H9 (cell line): ENCODE data around the gene PDZD2. TPM values are rescaled to one million over a fixed set of nuclear protein-coding genes. Genes with fewer than 3 reads are reported as not detected.

Experiments used
- DNase-seq: peaks from one replicate; pipeline ENCODE4 v3.0.0-alpha.2; 2017
- H2AFZ ChIP-seq: one replicate; pipeline ENCODE4 v1.6.1; 2013; ENCODE audit warnings: mild to moderate bottlenecking, low read length, control low read depth, moderate library complexity
- H2AK5ac ChIP-seq: 2 replicates; pipeline ENCODE4 v1.6.1; 2013; ENCODE audit warnings: low read length, control low read depth, mixed read lengths; ENCODE audit not compliant: insufficient read length
- H2BK120ac ChIP-seq: one replicate; pipeline ENCODE4 v1.6.1; 2013; ENCODE audit warnings: low read depth, mild to moderate bottlenecking, low read length, control low read depth, inconsistent platforms; ENCODE audit not compliant: poor library complexity, severe bottlenecking
- H2BK12ac ChIP-seq: 2 replicates; pipeline ENCODE4 v1.6.1; 2013; ENCODE audit warnings: low read length, control low read depth, mixed read lengths, low read depth; ENCODE audit not compliant: insufficient read length
- H2BK15ac ChIP-seq: 2 replicates; pipeline ENCODE4 v1.6.1; 2013; ENCODE audit warnings: low read depth, low read length, control low read depth
- H2BK20ac ChIP-seq: one replicate; pipeline ENCODE4 v1.6.1; 2013; ENCODE audit warnings: low read depth, mild to moderate bottlenecking, low read length, control low read depth, inconsistent platforms; ENCODE audit not compliant: poor library complexity, severe bottlenecking
- H2BK5ac ChIP-seq: 2 replicates; pipeline ENCODE4 v1.6.1; 2013; ENCODE audit warnings: low read length, control low read depth, mixed read lengths; ENCODE audit not compliant: insufficient read length
- H3K14ac ChIP-seq: 2 replicates; pipeline ENCODE4 v1.6.1; 2013; ENCODE audit warnings: low read length, control low read depth; ENCODE audit not compliant: insufficient read depth
- H3K18ac ChIP-seq: 2 replicates; pipeline ENCODE4 v1.6.1; 2013; ENCODE audit warnings: low read depth, mild to moderate bottlenecking, mixed read lengths, low read length, control low read depth; ENCODE audit not compliant: insufficient read length
- H3K23ac ChIP-seq: 2 replicates; pipeline ENCODE4 v1.6.1; 2013; ENCODE audit warnings: low read length, control low read depth, mixed read lengths, low read depth; ENCODE audit not compliant: insufficient read length
- H3K23me2 ChIP-seq: 2 replicates; pipeline ENCODE4 v1.6.1; 2013; ENCODE audit warnings: low read depth, mild to moderate bottlenecking, mixed read lengths, low read length, control low read depth; ENCODE audit not compliant: insufficient read length, poor library complexity, severe bottlenecking
- H3K27ac ChIP-seq: 2 replicates; pipeline ENCODE4 v1.5.1; 2013; ENCODE audit warnings: low read length, control low read depth, mixed read lengths, low read depth; ENCODE audit not compliant: insufficient read length
- H3K27me3 ChIP-seq: 2 replicates; pipeline ENCODE4 v1.6.1; 2013; ENCODE audit warnings: low read length, control low read depth, inconsistent platforms; ENCODE audit not compliant: insufficient read depth
- H3K4ac ChIP-seq: 2 replicates; pipeline ENCODE4 v1.6.1; 2013; ENCODE audit warnings: low read depth, mild to moderate bottlenecking, control low read depth, inconsistent platforms, low read length, moderate library complexity
- H3K4me1 ChIP-seq: 2 replicates; pipeline ENCODE4 v1.6.1; 2013; ENCODE audit warnings: low read length, control low read depth, inconsistent platforms; ENCODE audit not compliant: insufficient read depth
- H3K4me2 ChIP-seq: 2 replicates; pipeline ENCODE4 v1.6.1; 2013; ENCODE audit warnings: low read length, control low read depth, mixed read lengths; ENCODE audit not compliant: insufficient read length, insufficient read depth
- H3K56ac ChIP-seq: 2 replicates; pipeline ENCODE4 v1.6.1; 2013; ENCODE audit warnings: low read depth, mild to moderate bottlenecking, mixed read lengths, low read length, control low read depth; ENCODE audit not compliant: insufficient read length
- H3K79me1 ChIP-seq: 2 replicates; pipeline ENCODE4 v1.6.1; 2013; ENCODE audit warnings: low read depth, mild to moderate bottlenecking, moderate library complexity, low read length, control low read depth, inconsistent platforms; ENCODE audit not compliant: insufficient read depth, poor library complexity, severe bottlenecking
- H3K79me2 ChIP-seq: 2 replicates; pipeline ENCODE4 v1.6.1; 2013; ENCODE audit warnings: low read length, control low read depth, inconsistent platforms; ENCODE audit not compliant: insufficient read depth
- H3K9ac ChIP-seq: 2 replicates; pipeline ENCODE4 v1.6.1; 2013; ENCODE audit warnings: low read length, control low read depth, mixed read lengths; ENCODE audit not compliant: insufficient read length; ENCODE audit errors: extremely low read depth
- H3K9me3 ChIP-seq: one replicate; pipeline ENCODE4 v1.6.1; 2013; ENCODE audit warnings: low read depth, low read length, inconsistent platforms; ENCODE audit not compliant: control insufficient read depth
- H3T11ph ChIP-seq: one replicate; pipeline ENCODE4 v1.6.1; 2013; ENCODE audit warnings: mild to moderate bottlenecking, low read length, control low read depth, inconsistent platforms
- H4K20me1 ChIP-seq: one replicate; pipeline ENCODE4 v1.6.1; 2013; ENCODE audit not compliant: control insufficient read depth, insufficient read length, insufficient read depth
- H4K5ac ChIP-seq: 2 replicates; pipeline ENCODE4 v1.6.1; 2013; ENCODE audit warnings: low read depth, mild to moderate bottlenecking, mixed read lengths, low read length, control low read depth; ENCODE audit not compliant: insufficient read length
- H4K8ac ChIP-seq: replicated peaks from 2 replicates; pipeline ENCODE4 v1.6.1; 2013; ENCODE audit warnings: low read length, control low read depth, mixed read lengths, low read depth; ENCODE audit not compliant: insufficient read length
- H4K91ac ChIP-seq: 2 replicates; pipeline ENCODE4 v1.6.1; 2013; ENCODE audit warnings: low read depth, mild to moderate bottlenecking, moderate library complexity, mixed read lengths, low read length, control low read depth; ENCODE audit not compliant: insufficient read length
- H3K27ac Mint-ChIP-seq, 3 experiments: 2 replicates in 2 of 3; 3 replicates in 1 of 3; pipeline ENCODE4 v1.8.0; 2020 to 2021; ENCODE audit warnings: mixed read lengths in 3 of 3, mild to moderate bottlenecking in 1 of 3, moderate library complexity in 1 of 3
- H3K27me3 Mint-ChIP-seq: 2 replicates; pipeline ENCODE4 v1.8.0; 2021; ENCODE audit warnings: low read depth, mild to moderate bottlenecking, moderate library complexity, mixed read lengths
- H3K36me3 Mint-ChIP-seq, 3 experiments: 2 replicates in 2 of 3; 3 replicates in 1 of 3; pipeline ENCODE4 v1.8.0; 2020 to 2021; ENCODE audit warnings: low read depth in 3 of 3, mixed read lengths in 3 of 3; ENCODE audit not compliant: insufficient read depth in 1 of 3
- H3K4me1 Mint-ChIP-seq, 2 experiments: 2 replicates each; pipeline ENCODE4 v1.8.0; 2020; ENCODE audit warnings: mixed read lengths in 2 of 2
- H3K4me3 Mint-ChIP-seq, 2 experiments: 2 replicates in 1 of 2; 3 replicates in 1 of 2; pipeline ENCODE4 v1.8.0; 2020 to 2021; ENCODE audit warnings: mild to moderate bottlenecking in 2 of 2, mixed read lengths in 2 of 2, moderate library complexity in 1 of 2
- H3K9me3 Mint-ChIP-seq, 2 experiments: 2 replicates in 1 of 2; 3 replicates in 1 of 2; pipeline ENCODE4 v1.8.0; 2020; ENCODE audit warnings: mild to moderate bottlenecking in 2 of 2, mixed read lengths in 2 of 2, moderate library complexity in 1 of 2
- CTCF ChIP-seq: fragments of 200-600 bp; sonication (generic); conservative IDR thresholded peaks from 3 replicates; pipeline ENCODE4 v1.8.0; 2021; ENCODE audit warnings: antibody characterized with exemption, mild to moderate bottlenecking
- WGBS: extraction: QIAGEN DNeasy Blood & Tissue Kit; methylation state at CpG from one replicate; pipeline ENCODE4 v1.1.7; 2013; ENCODE audit warnings: missing lambda C conversion rate, low lambda C conversion rate, mixed read lengths; ENCODE audit not compliant: insufficient read length; ENCODE audit errors: extremely low coverage; 5-methylcytosine and 5-hydroxymethylcytosine counted together
- total RNA-seq: library from RNA; stranded (reverse); gene quantifications from 2 replicates; pipeline ENCODE4 v1.2.1, GENCODE V29; 2021

PDZD2 gene
- total RNA-seq, 1 experiment from 2014 or later: 9.9 TPM

GRCh38 chr5:32071351-32071944 lies 432.5 kb downstream of the PDZD2 start:
- Histone ChIP-seq H2BK120ac (no peak overlapping the region), H3K9ac (no peak overlapping the region), H3K23ac (no peak overlapping the region), H2BK12ac (no peak overlapping the region), H3K79me1 (no peaks in the 10 kb centered on the region), H3K27ac (no peak overlapping the region), H3K27me3 (no peaks in the 10 kb centered on the region), H3K79me2 (no peaks in the 10 kb centered on the region), H3K4me1 (no peaks in the 10 kb centered on the region), H2BK5ac (no peak overlapping the region), H3K9me3 (no peaks in the 10 kb centered on the region), H2BK15ac (no peak overlapping the region), H3K18ac (no peak overlapping the region), H3K14ac (no peak overlapping the region), H4K5ac (no peak overlapping the region), H4K91ac (no peak overlapping the region), H4K20me1 (no peaks in the 10 kb centered on the region), H2AFZ (no peak overlapping the region), H3K23me2 (no peaks in the 10 kb centered on the region), H3K4ac (no peak overlapping the region), H4K8ac (no peak overlapping the region), H2AK5ac (no peak overlapping the region), H3K4me2 (no peak overlapping the region), H3T11ph (no peak overlapping the region), H2BK20ac (no peak overlapping the region), H3K56ac (no peak overlapping the region)
- no peak for DNase-seq
- Mint-ChIP-seq H3K4me3 (no peak overlapping the region), H3K27ac (peak overlapping the region in 2 of 3 experiments; percentile 38 to 66; a peak in 2 of 7 replicates), H3K4me1 (no peaks in the 10 kb centered on the region), H3K27me3 (no peaks in the 10 kb centered on the region), H3K9me3 (no peaks in the 10 kb centered on the region), H3K36me3 (peaks cover 3 to 12% (median 5%) of the 10 kb centered on the region in 3 experiments; a peak in 6 of 7 replicates)
- no peak for TF ChIP-seq CTCF
- WGBS: no CpG with 5 or more reads among the region's 7 CpGs
